Panc1 (cell line): Measurements from ENCODE around the gene C4orf36.

Experiments used
- POLR2AphosphoS5 ChIP-seq: IDR thresholded peaks from 2 replicates; pipeline ENCODE4 v1.6.1; 2012; ENCODE audit warnings: mild to moderate bottlenecking, low read depth, low read length, moderate library complexity
- SIN3A ChIP-seq: IDR thresholded peaks from 2 replicates; pipeline ENCODE4 v1.6.1; 2012; ENCODE audit warnings: low read depth, mild to moderate bottlenecking, low read length, moderate library complexity, borderline replicate concordance; ENCODE audit not compliant: insufficient read depth
- TF ChIP-seq, protein P1 (sequence below): fragments of 450-650 bp; IDR thresholded peaks from 2 replicates; pipeline ENCODE4 v1.5.1; 2017; ENCODE audit warnings: mild to moderate bottlenecking

DNA sequence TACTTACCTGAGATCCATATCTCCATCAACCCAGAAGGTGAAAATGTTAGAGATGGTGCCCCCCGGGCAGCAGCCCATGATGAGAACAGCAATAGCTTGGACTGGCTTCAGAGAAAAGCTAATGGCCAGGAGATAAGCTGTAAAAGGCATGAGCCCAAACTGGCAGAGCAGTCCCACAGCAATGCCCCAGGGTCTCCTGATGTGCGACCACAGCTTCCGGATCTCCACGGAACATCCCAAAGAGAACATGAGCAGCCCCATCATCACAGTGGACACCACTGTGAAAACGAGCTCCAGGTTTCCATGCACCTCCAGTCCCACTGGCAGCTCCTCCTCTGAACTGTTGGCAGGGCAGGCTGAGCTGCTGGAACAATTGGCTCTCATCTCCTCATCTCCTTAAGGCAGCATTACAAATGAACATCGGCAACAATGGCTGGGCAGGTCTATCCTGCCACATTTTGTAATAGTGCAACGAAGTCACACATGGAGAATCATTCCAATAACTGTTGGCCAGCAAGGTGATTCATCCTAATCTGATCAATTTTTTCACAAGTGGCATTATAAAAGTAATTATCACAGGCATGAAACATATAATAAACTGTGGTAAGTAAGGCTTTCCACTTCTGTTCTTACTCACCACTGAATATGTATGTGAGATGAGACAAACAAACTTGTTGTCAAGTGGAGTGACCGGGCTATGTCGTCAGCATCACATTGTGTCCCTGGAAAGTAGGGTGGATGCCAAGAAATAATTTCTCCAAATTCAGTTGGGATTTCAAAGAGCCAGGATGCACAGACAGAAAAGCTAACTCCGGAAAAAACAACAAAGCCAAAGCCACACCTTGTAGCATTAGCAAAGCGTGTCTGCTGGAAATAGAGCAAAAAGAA lies 43.2 kb downstream of the C4orf36 start, which contains the start of gene SLC10A6:
- no peak for TF ChIP-seq POLR2AphosphoS5
- TF ChIP-seq, protein P1, sequence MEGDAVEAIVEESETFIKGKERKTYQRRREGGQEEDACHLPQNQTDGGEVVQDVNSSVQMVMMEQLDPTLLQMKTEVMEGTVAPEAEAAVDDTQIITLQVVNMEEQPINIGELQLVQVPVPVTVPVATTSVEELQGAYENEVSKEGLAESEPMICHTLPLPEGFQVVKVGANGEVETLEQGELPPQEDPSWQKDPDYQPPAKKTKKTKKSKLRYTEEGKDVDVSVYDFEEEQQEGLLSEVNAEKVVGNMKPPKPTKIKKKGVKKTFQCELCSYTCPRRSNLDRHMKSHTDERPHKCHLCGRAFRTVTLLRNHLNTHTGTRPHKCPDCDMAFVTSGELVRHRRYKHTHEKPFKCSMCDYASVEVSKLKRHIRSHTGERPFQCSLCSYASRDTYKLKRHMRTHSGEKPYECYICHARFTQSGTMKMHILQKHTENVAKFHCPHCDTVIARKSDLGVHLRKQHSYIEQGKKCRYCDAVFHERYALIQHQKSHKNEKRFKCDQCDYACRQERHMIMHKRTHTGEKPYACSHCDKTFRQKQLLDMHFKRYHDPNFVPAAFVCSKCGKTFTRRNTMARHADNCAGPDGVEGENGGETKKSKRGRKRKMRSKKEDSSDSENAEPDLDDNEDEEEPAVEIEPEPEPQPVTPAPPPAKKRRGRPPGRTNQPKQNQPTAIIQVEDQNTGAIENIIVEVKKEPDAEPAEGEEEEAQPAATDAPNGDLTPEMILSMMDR = no peak
- no peak for TF ChIP-seq SIN3A
